H9 (cell line): Measurements from ENCODE around the gene ZBED2. TPM values are rescaled to one million over a fixed set of nuclear protein-coding genes. Genes with fewer than 3 reads are reported as not detected.

Source experiments
- DNase-seq: peaks from one replicate; pipeline ENCODE4 v3.0.0-alpha.2; 2017
- H2AFZ ChIP-seq: one replicate; pipeline ENCODE4 v1.6.1; 2013; ENCODE audit warnings: mild to moderate bottlenecking, low read length, control low read depth, moderate library complexity
- H2AK5ac ChIP-seq: 2 replicates; pipeline ENCODE4 v1.6.1; 2013; ENCODE audit warnings: low read length, control low read depth, mixed read lengths; ENCODE audit not compliant: insufficient read length
- H2BK120ac ChIP-seq: one replicate; pipeline ENCODE4 v1.6.1; 2013; ENCODE audit warnings: low read depth, mild to moderate bottlenecking, low read length, control low read depth, inconsistent platforms; ENCODE audit not compliant: poor library complexity, severe bottlenecking
- H2BK12ac ChIP-seq: 2 replicates; pipeline ENCODE4 v1.6.1; 2013; ENCODE audit warnings: low read length, control low read depth, mixed read lengths, low read depth; ENCODE audit not compliant: insufficient read length
- H2BK15ac ChIP-seq: 2 replicates; pipeline ENCODE4 v1.6.1; 2013; ENCODE audit warnings: low read depth, low read length, control low read depth
- H2BK20ac ChIP-seq: one replicate; pipeline ENCODE4 v1.6.1; 2013; ENCODE audit warnings: low read depth, mild to moderate bottlenecking, low read length, control low read depth, inconsistent platforms; ENCODE audit not compliant: poor library complexity, severe bottlenecking
- H2BK5ac ChIP-seq: 2 replicates; pipeline ENCODE4 v1.6.1; 2013; ENCODE audit warnings: low read length, control low read depth, mixed read lengths; ENCODE audit not compliant: insufficient read length
- H3K14ac ChIP-seq: 2 replicates; pipeline ENCODE4 v1.6.1; 2013; ENCODE audit warnings: low read length, control low read depth; ENCODE audit not compliant: insufficient read depth
- H3K18ac ChIP-seq: 2 replicates; pipeline ENCODE4 v1.6.1; 2013; ENCODE audit warnings: low read depth, mild to moderate bottlenecking, mixed read lengths, low read length, control low read depth; ENCODE audit not compliant: insufficient read length
- H3K23ac ChIP-seq: 2 replicates; pipeline ENCODE4 v1.6.1; 2013; ENCODE audit warnings: low read length, control low read depth, mixed read lengths, low read depth; ENCODE audit not compliant: insufficient read length
- H3K23me2 ChIP-seq: 2 replicates; pipeline ENCODE4 v1.6.1; 2013; ENCODE audit warnings: low read depth, mild to moderate bottlenecking, mixed read lengths, low read length, control low read depth; ENCODE audit not compliant: insufficient read length, poor library complexity, severe bottlenecking
- H3K27ac ChIP-seq: 2 replicates; pipeline ENCODE4 v1.5.1; 2013; ENCODE audit warnings: low read length, control low read depth, mixed read lengths, low read depth; ENCODE audit not compliant: insufficient read length
- H3K27me3 ChIP-seq: 2 replicates; pipeline ENCODE4 v1.6.1; 2013; ENCODE audit warnings: low read length, control low read depth, inconsistent platforms; ENCODE audit not compliant: insufficient read depth
- H3K4ac ChIP-seq: 2 replicates; pipeline ENCODE4 v1.6.1; 2013; ENCODE audit warnings: low read depth, mild to moderate bottlenecking, control low read depth, inconsistent platforms, low read length, moderate library complexity
- H3K4me1 ChIP-seq: 2 replicates; pipeline ENCODE4 v1.6.1; 2013; ENCODE audit warnings: low read length, control low read depth, inconsistent platforms; ENCODE audit not compliant: insufficient read depth
- H3K4me2 ChIP-seq: 2 replicates; pipeline ENCODE4 v1.6.1; 2013; ENCODE audit warnings: low read length, control low read depth, mixed read lengths; ENCODE audit not compliant: insufficient read length, insufficient read depth
- H3K56ac ChIP-seq: 2 replicates; pipeline ENCODE4 v1.6.1; 2013; ENCODE audit warnings: low read depth, mild to moderate bottlenecking, mixed read lengths, low read length, control low read depth; ENCODE audit not compliant: insufficient read length
- H3K79me1 ChIP-seq: 2 replicates; pipeline ENCODE4 v1.6.1; 2013; ENCODE audit warnings: low read depth, mild to moderate bottlenecking, moderate library complexity, low read length, control low read depth, inconsistent platforms; ENCODE audit not compliant: insufficient read depth, poor library complexity, severe bottlenecking
- H3K79me2 ChIP-seq: 2 replicates; pipeline ENCODE4 v1.6.1; 2013; ENCODE audit warnings: low read length, control low read depth, inconsistent platforms; ENCODE audit not compliant: insufficient read depth
- H3K9ac ChIP-seq: 2 replicates; pipeline ENCODE4 v1.6.1; 2013; ENCODE audit warnings: low read length, control low read depth, mixed read lengths; ENCODE audit not compliant: insufficient read length; ENCODE audit errors: extremely low read depth
- H3K9me3 ChIP-seq: one replicate; pipeline ENCODE4 v1.6.1; 2013; ENCODE audit warnings: low read depth, low read length, inconsistent platforms; ENCODE audit not compliant: control insufficient read depth
- H3T11ph ChIP-seq: one replicate; pipeline ENCODE4 v1.6.1; 2013; ENCODE audit warnings: mild to moderate bottlenecking, low read length, control low read depth, inconsistent platforms
- H4K20me1 ChIP-seq: one replicate; pipeline ENCODE4 v1.6.1; 2013; ENCODE audit not compliant: control insufficient read depth, insufficient read length, insufficient read depth
- H4K5ac ChIP-seq: 2 replicates; pipeline ENCODE4 v1.6.1; 2013; ENCODE audit warnings: low read depth, mild to moderate bottlenecking, mixed read lengths, low read length, control low read depth; ENCODE audit not compliant: insufficient read length
- H4K8ac ChIP-seq: replicated peaks from 2 replicates; pipeline ENCODE4 v1.6.1; 2013; ENCODE audit warnings: low read length, control low read depth, mixed read lengths, low read depth; ENCODE audit not compliant: insufficient read length
- H4K91ac ChIP-seq: 2 replicates; pipeline ENCODE4 v1.6.1; 2013; ENCODE audit warnings: low read depth, mild to moderate bottlenecking, moderate library complexity, mixed read lengths, low read length, control low read depth; ENCODE audit not compliant: insufficient read length
- H3K27ac Mint-ChIP-seq, 3 experiments: 2 replicates in 2 of 3; 3 replicates in 1 of 3; pipeline ENCODE4 v1.8.0; 2020 to 2021; ENCODE audit warnings: mixed read lengths in 3 of 3, mild to moderate bottlenecking in 1 of 3, moderate library complexity in 1 of 3
- H3K27me3 Mint-ChIP-seq: 2 replicates; pipeline ENCODE4 v1.8.0; 2021; ENCODE audit warnings: low read depth, mild to moderate bottlenecking, moderate library complexity, mixed read lengths
- H3K36me3 Mint-ChIP-seq, 3 experiments: 2 replicates in 2 of 3; 3 replicates in 1 of 3; pipeline ENCODE4 v1.8.0; 2020 to 2021; ENCODE audit warnings: low read depth in 3 of 3, mixed read lengths in 3 of 3; ENCODE audit not compliant: insufficient read depth in 1 of 3
- H3K4me1 Mint-ChIP-seq, 2 experiments: 2 replicates each; pipeline ENCODE4 v1.8.0; 2020; ENCODE audit warnings: mixed read lengths in 2 of 2
- H3K4me3 Mint-ChIP-seq, 2 experiments: 2 replicates in 1 of 2; 3 replicates in 1 of 2; pipeline ENCODE4 v1.8.0; 2020 to 2021; ENCODE audit warnings: mild to moderate bottlenecking in 2 of 2, mixed read lengths in 2 of 2, moderate library complexity in 1 of 2
- H3K9me3 Mint-ChIP-seq, 2 experiments: 2 replicates in 1 of 2; 3 replicates in 1 of 2; pipeline ENCODE4 v1.8.0; 2020; ENCODE audit warnings: mild to moderate bottlenecking in 2 of 2, mixed read lengths in 2 of 2, moderate library complexity in 1 of 2
- WGBS: extraction: QIAGEN DNeasy Blood & Tissue Kit; methylation state at CpG from one replicate; pipeline ENCODE4 v1.1.7; 2013; ENCODE audit warnings: missing lambda C conversion rate, low lambda C conversion rate, mixed read lengths; ENCODE audit not compliant: insufficient read length; ENCODE audit errors: extremely low coverage; 5-methylcytosine and 5-hydroxymethylcytosine counted together
- total RNA-seq: library from RNA; stranded (reverse); gene quantifications from 2 replicates; pipeline ENCODE4 v1.2.1, GENCODE V29; 2021
- TF ChIP-seq, protein P1 (sequence below): fragments of 200-600 bp; sonication (generic); conservative IDR thresholded peaks from 3 replicates; pipeline ENCODE4 v1.8.0; 2021; ENCODE audit warnings: antibody characterized with exemption, mild to moderate bottlenecking

Gene ZBED2
- total RNA-seq, 1 experiment from 2014 or later = not detected

DNA sequence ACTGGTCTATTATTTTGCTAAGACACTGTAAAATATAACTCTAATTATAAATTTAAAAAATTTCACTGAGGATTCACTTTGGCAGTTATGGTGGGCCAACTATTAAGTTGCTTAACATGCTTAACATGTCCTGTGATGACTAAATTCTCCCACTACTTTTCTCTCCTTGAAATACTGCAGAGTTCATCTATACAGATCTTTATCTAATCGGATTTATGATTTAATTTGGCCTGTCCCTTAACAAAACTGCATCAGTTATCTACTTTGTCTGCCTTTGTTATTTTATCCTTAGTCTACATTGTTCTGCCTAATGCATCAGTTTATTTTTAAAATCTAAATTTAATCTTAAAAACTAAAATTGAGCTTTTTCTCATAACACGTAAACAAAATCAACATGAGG is 26.8 kb downstream of the ZBED2 start:
- H3K23me2 ChIP-seq = no peaks in the 10 kb centered on the region
- no peak overlapping the region for H2BK15ac ChIP-seq
- H3K27ac Mint-ChIP-seq = no peak overlapping the region
- H3K9me3 Mint-ChIP-seq = no peaks in the 10 kb centered on the region
- no peak overlapping the region for H3K23ac ChIP-seq
- no peak overlapping the region for H3K4me2 ChIP-seq
- no CpG with 5 or more reads among the region's 2 CpGs for WGBS
- H3K4me3 Mint-ChIP-seq = no peak overlapping the region
- no peak overlapping the region for H2AK5ac ChIP-seq
- H3K79me2 ChIP-seq = no peaks in the 10 kb centered on the region
- no peak overlapping the region for H3K9ac ChIP-seq
- no peaks in the 10 kb centered on the region for H3K79me1 ChIP-seq
- no peaks in the 10 kb centered on the region for H3K27me3 ChIP-seq
- no peak overlapping the region for H4K8ac ChIP-seq
- H3K27ac ChIP-seq = no peak overlapping the region
- no peak overlapping the region for H4K5ac ChIP-seq
- no peak overlapping the region for H3K4ac ChIP-seq
- no peak overlapping the region for H2AFZ ChIP-seq
- no peak for DNase-seq
- H2BK120ac ChIP-seq = no peak overlapping the region
- H3K14ac ChIP-seq = no peak overlapping the region
- H3K27me3 Mint-ChIP-seq = no peaks in the 10 kb centered on the region
- no peak overlapping the region for H3K18ac ChIP-seq
- H3K4me1 Mint-ChIP-seq = no peaks in the 10 kb centered on the region
- no peak overlapping the region for H4K91ac ChIP-seq
- no peak overlapping the region for H2BK5ac ChIP-seq
- no peak overlapping the region for H2BK12ac ChIP-seq
- no peak overlapping the region for H2BK20ac ChIP-seq
- H3K4me1 ChIP-seq = no peaks in the 10 kb centered on the region
- H3T11ph ChIP-seq = no peak overlapping the region
- H3K56ac ChIP-seq = no peak overlapping the region
- TF ChIP-seq, protein P1, sequence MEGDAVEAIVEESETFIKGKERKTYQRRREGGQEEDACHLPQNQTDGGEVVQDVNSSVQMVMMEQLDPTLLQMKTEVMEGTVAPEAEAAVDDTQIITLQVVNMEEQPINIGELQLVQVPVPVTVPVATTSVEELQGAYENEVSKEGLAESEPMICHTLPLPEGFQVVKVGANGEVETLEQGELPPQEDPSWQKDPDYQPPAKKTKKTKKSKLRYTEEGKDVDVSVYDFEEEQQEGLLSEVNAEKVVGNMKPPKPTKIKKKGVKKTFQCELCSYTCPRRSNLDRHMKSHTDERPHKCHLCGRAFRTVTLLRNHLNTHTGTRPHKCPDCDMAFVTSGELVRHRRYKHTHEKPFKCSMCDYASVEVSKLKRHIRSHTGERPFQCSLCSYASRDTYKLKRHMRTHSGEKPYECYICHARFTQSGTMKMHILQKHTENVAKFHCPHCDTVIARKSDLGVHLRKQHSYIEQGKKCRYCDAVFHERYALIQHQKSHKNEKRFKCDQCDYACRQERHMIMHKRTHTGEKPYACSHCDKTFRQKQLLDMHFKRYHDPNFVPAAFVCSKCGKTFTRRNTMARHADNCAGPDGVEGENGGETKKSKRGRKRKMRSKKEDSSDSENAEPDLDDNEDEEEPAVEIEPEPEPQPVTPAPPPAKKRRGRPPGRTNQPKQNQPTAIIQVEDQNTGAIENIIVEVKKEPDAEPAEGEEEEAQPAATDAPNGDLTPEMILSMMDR = no peak
- no peaks in the 10 kb centered on the region for H3K9me3 ChIP-seq
- H3K36me3 Mint-ChIP-seq = no peaks in the 10 kb centered on the region
- no peaks in the 10 kb centered on the region for H4K20me1 ChIP-seq
